Measurements from ENCODE around the gene PEX26. TPM values are rescaled to one million over a fixed set of nuclear protein-coding genes. Genes with fewer than 3 reads are reported as not detected.

Gene PEX26
- total and polyA plus RNA-seq, 2 donors (not counting 1 experiment from before 2014, with no cell fraction given), result 13.2 to 14.5 TPM

DNA sequence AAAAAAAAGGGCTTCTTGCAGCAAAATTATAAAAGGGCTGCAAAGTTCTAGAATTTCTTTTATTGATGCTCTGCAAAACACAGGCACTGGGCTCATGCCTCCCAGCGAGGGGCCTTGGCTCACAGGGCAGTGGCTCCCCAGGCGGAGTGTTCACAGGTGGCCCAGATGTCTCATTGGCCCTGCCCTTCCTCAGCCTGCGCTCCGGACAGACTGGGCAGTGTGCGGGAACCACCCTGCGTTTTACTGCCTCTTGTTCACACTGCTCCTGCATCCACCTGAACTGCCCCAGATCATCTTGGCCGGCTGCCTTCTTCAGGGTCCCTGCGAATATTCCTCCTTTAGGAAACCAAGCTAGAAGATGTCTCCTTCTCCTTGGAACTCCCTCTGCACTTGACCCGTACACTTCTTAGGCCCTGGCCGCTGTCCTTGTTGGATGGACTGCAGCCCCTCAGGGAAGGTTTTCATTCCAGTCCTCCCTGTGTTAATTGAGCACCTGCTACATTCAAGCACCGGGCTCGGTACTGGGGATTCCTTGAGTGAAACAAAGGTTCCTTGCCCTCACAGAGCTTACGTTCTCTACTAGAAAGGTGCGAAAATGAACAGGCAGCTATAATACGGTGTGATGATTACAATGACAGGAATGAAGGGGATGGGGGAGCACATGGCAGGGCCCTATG, 37.3 kb downstream of the PEX26 start:
- no peaks in the 10 kb centered on the region for H3K79me2 ChIP-seq (ENCODE audit: control insufficient read depth, insufficient read depth, low read length)
- no peak overlapping the region for H3K9ac ChIP-seq (ENCODE audit: insufficient read depth, low read length)
- no peak for TF ChIP-seq CTCF (conservative IDR thresholded peaks at IDR 0.05 in 1 of 2, IDR thresholded peaks at IDR 0.05 in 1 of 2; ENCODE audit: low read depth in 1 of 2, low read length in 2 of 2)
- TF ChIP-seq EZH2 (IDR thresholded peaks at IDR 0.05; ENCODE audit: low read length, missing control alignments), result no peak
- H3K4me3 ChIP-seq (replicated peaks in 1 of 4; ENCODE audit: control extremely low read depth in 1 of 4, insufficient read depth in 1 of 4, low read depth in 3 of 4, low read length in 4 of 4), result no peak overlapping the region
- H3K36me3 ChIP-seq (ENCODE audit: control insufficient read depth, insufficient read depth, low read length), result no peaks in the 10 kb centered on the region
- no peak for DNase-seq (ENCODE audit: low read depth in 2 of 2)
- H3K27me3 ChIP-seq (ENCODE audit: control insufficient read depth, insufficient read depth, low read length), result peaks cover 2% of the 10 kb centered on the region
- H3K4me2 ChIP-seq (ENCODE audit: extremely low read depth, insufficient read depth, low read length), result no peak overlapping the region
- no peak overlapping the region for H2AFZ ChIP-seq (ENCODE audit: low read length)
- no peaks in the 10 kb centered on the region for H4K20me1 ChIP-seq (ENCODE audit: control insufficient read depth, extremely low read depth, insufficient read depth, low read length)
- H3K4me1 ChIP-seq (ENCODE audit: control insufficient read depth, extremely low read depth, insufficient read depth, low read length), result no peaks in the 10 kb centered on the region
- no peaks in the 10 kb centered on the region for H3K9me3 ChIP-seq (ENCODE audit: control insufficient read depth, insufficient read depth, low read depth, low read length)
- H3K27ac ChIP-seq (ENCODE audit: insufficient read depth, low read length), result no peak overlapping the region

DNA sequence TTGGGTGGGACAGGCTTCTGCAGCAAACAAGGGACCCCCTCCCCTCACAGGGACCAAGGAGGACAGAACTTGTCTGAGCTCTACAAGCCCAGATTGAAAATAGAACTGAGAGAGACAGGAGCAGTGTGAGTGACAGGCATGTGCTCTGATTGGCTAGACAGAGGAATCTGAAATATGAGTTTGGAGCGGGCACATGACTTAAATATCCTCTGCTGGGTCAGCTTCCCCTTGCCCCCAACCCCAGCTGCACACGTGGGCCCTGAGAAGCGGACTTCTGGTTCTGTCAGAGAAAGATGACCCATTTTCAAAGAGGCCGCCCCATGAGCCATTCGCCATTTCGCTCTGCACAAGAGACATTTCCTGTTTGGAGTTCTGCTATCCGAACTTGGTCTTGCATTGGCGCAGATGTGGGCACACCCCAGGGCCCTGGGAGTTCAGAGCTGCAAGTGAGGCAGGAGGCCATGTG, 38.1 kb downstream of the PEX26 start:
- H3K4me2 ChIP-seq (ENCODE audit: extremely low read depth, insufficient read depth, low read length), result no peak overlapping the region
- H4K20me1 ChIP-seq (ENCODE audit: control insufficient read depth, extremely low read depth, insufficient read depth, low read length), result no peaks in the 10 kb centered on the region
- H3K9me3 ChIP-seq (ENCODE audit: control insufficient read depth, insufficient read depth, low read depth, low read length), result no peaks in the 10 kb centered on the region
- no peak overlapping the region for H3K27ac ChIP-seq (ENCODE audit: insufficient read depth, low read length)
- no peak overlapping the region for H3K4me3 ChIP-seq (replicated peaks in 1 of 4; ENCODE audit: control extremely low read depth in 1 of 4, insufficient read depth in 1 of 4, low read depth in 3 of 4, low read length in 4 of 4)
- H3K9ac ChIP-seq (ENCODE audit: insufficient read depth, low read length), result no peak overlapping the region
- no peak for TF ChIP-seq EZH2 (IDR thresholded peaks at IDR 0.05; ENCODE audit: low read length, missing control alignments)
- TF ChIP-seq CTCF (conservative IDR thresholded peaks at IDR 0.05 in 1 of 2, IDR thresholded peaks at IDR 0.05 in 1 of 2; ENCODE audit: low read depth in 1 of 2, low read length in 2 of 2), result no peak
- H3K4me1 ChIP-seq (ENCODE audit: control insufficient read depth, extremely low read depth, insufficient read depth, low read length), result no peaks in the 10 kb centered on the region
- DNase-seq (ENCODE audit: low read depth in 2 of 2), result no peak
- peaks cover 2% of the 10 kb centered on the region for H3K27me3 ChIP-seq (ENCODE audit: control insufficient read depth, insufficient read depth, low read length)
- H2AFZ ChIP-seq (ENCODE audit: low read length), result no peak overlapping the region
- H3K79me2 ChIP-seq (ENCODE audit: control insufficient read depth, insufficient read depth, low read length), result no peaks in the 10 kb centered on the region
- H3K36me3 ChIP-seq (ENCODE audit: control insufficient read depth, insufficient read depth, low read length), result no peaks in the 10 kb centered on the region

- no peaks in the 10 kb centered on the region for H3K9me3 ChIP-seq (ENCODE audit: control insufficient read depth, insufficient read depth, low read depth, low read length)
- no peak overlapping the region for H3K4me2 ChIP-seq (ENCODE audit: extremely low read depth, insufficient read depth, low read length)
- H3K4me3 ChIP-seq (replicated peaks in 1 of 4; ENCODE audit: control extremely low read depth in 1 of 4, insufficient read depth in 1 of 4, low read depth in 3 of 4, low read length in 4 of 4), result no peak overlapping the region
- no peaks in the 10 kb centered on the region for H3K36me3 ChIP-seq (ENCODE audit: control insufficient read depth, insufficient read depth, low read length)
- H2AFZ ChIP-seq (ENCODE audit: low read length), result no peak overlapping the region
- no peaks in the 10 kb centered on the region for H3K4me1 ChIP-seq (ENCODE audit: control insufficient read depth, extremely low read depth, insufficient read depth, low read length)
- H3K79me2 ChIP-seq (ENCODE audit: control insufficient read depth, insufficient read depth, low read length), result no peaks in the 10 kb centered on the region
- no peak for DNase-seq (ENCODE audit: low read depth in 2 of 2)
- peaks cover 2% of the 10 kb centered on the region for H3K27me3 ChIP-seq (ENCODE audit: control insufficient read depth, insufficient read depth, low read length)
- no peak overlapping the region for H3K9ac ChIP-seq (ENCODE audit: insufficient read depth, low read length)
- no peak overlapping the region for H3K27ac ChIP-seq (ENCODE audit: insufficient read depth, low read length)
- TF ChIP-seq CTCF (conservative IDR thresholded peaks at IDR 0.05 in 1 of 2, IDR thresholded peaks at IDR 0.05 in 1 of 2; ENCODE audit: low read depth in 1 of 2, low read length in 2 of 2) (no peak), EZH2 (IDR thresholded peaks at IDR 0.05; ENCODE audit: low read length, missing control alignments) (no peak)
- no peaks in the 10 kb centered on the region for H4K20me1 ChIP-seq (ENCODE audit: control insufficient read depth, extremely low read depth, insufficient read depth, low read length)
Observed at GRCh38 chr22:18116634-18117033, 38.8 kb downstream of the PEX26 start.
